Measurements from ENCODE around the gene FOSB. TPM values are rescaled to one million over a fixed set of nuclear protein-coding genes. Genes with fewer than 3 reads are reported as not detected.

FOSB gene
- total RNA-seq, 1 donor from 2014 or later: 42.8 TPM

DNA sequence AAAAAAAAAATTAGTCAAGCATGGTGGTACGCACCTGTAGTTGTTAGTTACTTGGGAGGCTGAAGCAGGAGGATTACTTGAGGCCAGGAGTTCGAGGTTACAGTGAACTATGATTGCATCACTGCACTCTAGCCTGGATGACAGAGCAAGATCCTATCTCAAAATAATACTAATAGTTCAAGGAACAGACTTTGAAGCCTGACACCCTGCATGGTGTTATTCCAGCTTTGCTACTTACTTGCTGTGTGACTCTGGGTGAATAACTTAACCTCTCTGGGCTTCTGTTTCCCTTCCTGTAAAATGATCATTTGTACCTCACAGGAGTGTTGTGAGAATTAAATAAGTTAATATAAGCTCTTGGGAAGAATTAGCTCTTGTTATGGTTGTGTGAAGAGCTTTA is 3.5 kb upstream of the FOSB start:
- H3K36me3 ChIP-seq (ENCODE audit: control insufficient read depth in 3 of 3, insufficient read depth in 3 of 3, low read length in 3 of 3): no peaks in the 10 kb centered on the region
- no peak overlapping the region for H3K9ac ChIP-seq (ENCODE audit: low read depth in 1 of 3, low read length in 3 of 3)
- H3K27me3 ChIP-seq (ENCODE audit: control insufficient read depth in 3 of 3, insufficient read depth in 3 of 3, low read length in 3 of 3): no peaks in the 10 kb centered on the region
- H3K4me3 ChIP-seq (ENCODE audit: low read length in 3 of 3): no peak overlapping the region
- no peaks in the 10 kb centered on the region for H3K9me3 ChIP-seq (ENCODE audit: control insufficient read depth in 3 of 3, low read length in 3 of 3)
- H3K4me1 ChIP-seq (ENCODE audit: control insufficient read depth in 3 of 3, insufficient read depth in 3 of 3, low read length in 3 of 3): peaks cover 11 to 18% (median 14%) of the 10 kb centered on the region in 3 donors
- H3K27ac ChIP-seq (ENCODE audit: low read depth, low read length): no peak overlapping the region

DNA sequence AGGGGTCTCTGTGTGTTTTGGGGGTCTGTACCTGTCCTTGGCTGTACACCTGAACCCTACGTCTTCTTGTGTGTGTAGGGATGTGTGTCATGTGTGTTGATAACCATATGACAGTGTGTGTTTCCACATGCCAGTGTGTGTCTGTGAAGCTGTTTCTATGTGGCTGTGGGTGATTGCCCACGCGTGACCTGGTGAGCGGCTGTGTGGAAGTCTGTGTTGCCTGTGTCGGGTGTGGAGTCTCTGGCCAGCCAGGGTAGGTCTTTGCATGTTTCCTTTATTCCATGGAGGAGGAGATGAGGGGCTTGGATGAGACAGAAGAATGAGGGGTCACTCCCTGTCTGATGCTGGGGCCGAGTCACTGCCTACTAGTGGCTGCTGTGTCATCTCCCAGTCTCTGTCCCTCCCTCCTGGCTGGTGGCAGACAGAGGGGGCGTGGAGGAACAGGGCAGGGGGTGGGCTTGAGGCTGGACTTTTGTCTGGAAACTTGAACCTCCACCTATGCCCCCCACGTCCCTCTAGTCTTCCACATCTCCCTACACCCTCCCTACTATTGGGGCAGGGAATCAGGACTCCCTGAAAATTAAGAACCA is 2.8 kb upstream of the FOSB start:
- no peaks in the 10 kb centered on the region for H3K9me3 ChIP-seq (ENCODE audit: control insufficient read depth in 3 of 3, low read length in 3 of 3)
- H3K27me3 ChIP-seq (ENCODE audit: control insufficient read depth in 3 of 3, insufficient read depth in 3 of 3, low read length in 3 of 3): no peaks in the 10 kb centered on the region
- H3K9ac ChIP-seq (ENCODE audit: low read depth in 1 of 3, low read length in 3 of 3): no peak overlapping the region

DNA sequence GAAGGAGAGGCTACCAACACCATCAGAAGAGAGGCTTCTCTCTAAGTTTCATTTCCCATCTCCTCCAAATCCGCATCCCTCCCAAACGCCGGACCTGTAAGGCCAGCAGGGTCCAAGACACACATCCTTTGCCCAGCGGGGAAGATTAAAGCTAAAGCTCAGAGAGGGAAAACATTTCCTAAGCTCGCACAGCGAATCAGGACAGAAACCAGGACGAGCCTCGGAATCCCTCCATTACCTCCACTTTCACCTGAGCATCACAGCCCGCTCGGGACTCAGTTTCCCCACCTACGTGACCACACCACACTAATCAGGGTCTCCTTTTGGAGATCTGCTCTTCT is 711 bp upstream of the FOSB start:
- H3K27me3 ChIP-seq (ENCODE audit: control insufficient read depth in 3 of 3, insufficient read depth in 3 of 3, low read length in 3 of 3): no peaks in the 10 kb centered on the region
- H3K4me3 ChIP-seq (ENCODE audit: low read length in 3 of 3): peak overlapping the region; percentile 69 to 99 (median 98)
- peaks cover 24 to 35% (median 31%) of the 10 kb centered on the region in 3 donors for H3K4me1 ChIP-seq (ENCODE audit: control insufficient read depth in 3 of 3, insufficient read depth in 3 of 3, low read length in 3 of 3)
- H3K9ac ChIP-seq (ENCODE audit: low read depth in 1 of 3, low read length in 3 of 3): peak overlapping the region; percentile 85 to 99 (median 88)
- H3K36me3 ChIP-seq (ENCODE audit: control insufficient read depth in 3 of 3, insufficient read depth in 3 of 3, low read length in 3 of 3): peaks cover 0 to 3% (median 0%) of the 10 kb centered on the region in 3 donors
- no peaks in the 10 kb centered on the region for H3K9me3 ChIP-seq (ENCODE audit: control insufficient read depth in 3 of 3, low read length in 3 of 3)
- H3K27ac ChIP-seq (ENCODE audit: low read depth, low read length): peak overlapping the region; percentile 99

More for the DNA sequence above, 2.8 kb upstream of the FOSB start:
- Histone ChIP-seq H3K27ac (ENCODE audit: low read depth, low read length) (no peak overlapping the region), H3K4me3 (ENCODE audit: low read length in 3 of 3) (no peak overlapping the region), H3K36me3 (ENCODE audit: control insufficient read depth in 3 of 3, insufficient read depth in 3 of 3, low read length in 3 of 3) (no peaks in the 10 kb centered on the region), H3K4me1 (ENCODE audit: control insufficient read depth in 3 of 3, insufficient read depth in 3 of 3, low read length in 3 of 3) (peaks cover 14 to 24% (median 21%) of the 10 kb centered on the region in 3 donors)

DNA sequence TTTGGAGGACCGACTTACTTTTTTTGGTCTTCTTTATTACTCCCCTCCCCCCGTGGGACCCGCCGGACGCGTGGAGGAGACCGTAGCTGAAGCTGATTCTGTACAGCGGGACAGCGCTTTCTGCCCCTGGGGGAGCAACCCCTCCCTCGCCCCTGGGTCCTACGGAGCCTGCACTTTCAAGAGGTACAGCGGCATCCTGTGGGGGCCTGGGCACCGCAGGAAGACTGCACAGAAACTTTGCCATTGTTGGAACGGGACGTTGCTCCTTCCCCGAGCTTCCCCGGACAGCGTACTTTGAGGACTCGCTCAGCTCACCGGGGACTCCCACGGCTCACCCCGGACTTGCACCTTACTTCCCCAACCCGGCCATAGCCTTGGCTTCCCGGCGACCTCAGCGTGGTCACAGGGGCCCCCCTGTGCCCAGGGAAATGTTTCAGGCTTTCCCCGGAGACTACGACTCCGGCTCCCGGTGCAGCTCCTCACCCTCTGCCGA is 409 bp downstream of the FOSB start:
- H3K9me3 ChIP-seq (ENCODE audit: control insufficient read depth in 3 of 3, low read length in 3 of 3): no peaks in the 10 kb centered on the region
- peak overlapping the region; percentile 99 for H3K27ac ChIP-seq (ENCODE audit: low read depth, low read length)
- H3K4me1 ChIP-seq (ENCODE audit: control insufficient read depth in 3 of 3, insufficient read depth in 3 of 3, low read length in 3 of 3): peaks cover 24 to 35% (median 31%) of the 10 kb centered on the region in 3 donors
- peaks cover 0 to 3% (median 0%) of the 10 kb centered on the region in 3 donors for H3K27me3 ChIP-seq (ENCODE audit: control insufficient read depth in 3 of 3, insufficient read depth in 3 of 3, low read length in 3 of 3)
- H3K9ac ChIP-seq (ENCODE audit: low read depth in 1 of 3, low read length in 3 of 3): peak overlapping the region; percentile 94 to 99 (median 98)
- peaks cover 0 to 3% (median 0%) of the 10 kb centered on the region in 3 donors for H3K36me3 ChIP-seq (ENCODE audit: control insufficient read depth in 3 of 3, insufficient read depth in 3 of 3, low read length in 3 of 3)
- H3K4me3 ChIP-seq (ENCODE audit: low read length in 3 of 3): peak overlapping the region; percentile 93 to 99 (median 98)

DNA sequence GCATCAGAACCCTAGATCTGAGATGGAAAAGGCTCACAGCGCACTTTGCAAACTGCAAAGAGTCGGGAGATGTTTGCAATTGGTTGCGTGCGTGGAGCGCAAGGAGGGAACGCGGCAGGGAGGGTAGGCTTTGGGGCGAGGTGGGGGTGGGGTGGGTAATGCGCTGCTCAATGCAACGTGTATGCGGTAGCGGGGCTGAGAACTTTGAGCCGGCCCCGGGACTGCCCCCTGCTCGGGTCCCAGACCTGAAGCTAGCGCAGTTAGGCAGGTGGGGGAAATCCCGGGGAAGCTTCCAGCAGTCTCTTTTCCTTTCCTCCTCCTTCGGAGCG is 971 bp downstream of the FOSB start:
- Histone ChIP-seq H3K4me1 (ENCODE audit: control insufficient read depth in 3 of 3, insufficient read depth in 3 of 3, low read length in 3 of 3) (peaks cover 24 to 35% (median 31%) of the 10 kb centered on the region in 3 donors), H3K9me3 (ENCODE audit: control insufficient read depth in 3 of 3, low read length in 3 of 3) (no peaks in the 10 kb centered on the region), H3K4me3 (ENCODE audit: low read length in 3 of 3) (peak overlapping the region; percentile 93 to 99 (median 98)), H3K9ac (ENCODE audit: low read depth in 1 of 3, low read length in 3 of 3) (peak overlapping the region; percentile 94 to 99 (median 98)), H3K27me3 (ENCODE audit: control insufficient read depth in 3 of 3, insufficient read depth in 3 of 3, low read length in 3 of 3) (peaks cover 0 to 3% (median 0%) of the 10 kb centered on the region in 3 donors), H3K27ac (ENCODE audit: low read depth, low read length) (peak overlapping the region; percentile 99), H3K36me3 (ENCODE audit: control insufficient read depth in 3 of 3, insufficient read depth in 3 of 3, low read length in 3 of 3) (peaks cover 0 to 3% (median 0%) of the 10 kb centered on the region in 3 donors)

DNA sequence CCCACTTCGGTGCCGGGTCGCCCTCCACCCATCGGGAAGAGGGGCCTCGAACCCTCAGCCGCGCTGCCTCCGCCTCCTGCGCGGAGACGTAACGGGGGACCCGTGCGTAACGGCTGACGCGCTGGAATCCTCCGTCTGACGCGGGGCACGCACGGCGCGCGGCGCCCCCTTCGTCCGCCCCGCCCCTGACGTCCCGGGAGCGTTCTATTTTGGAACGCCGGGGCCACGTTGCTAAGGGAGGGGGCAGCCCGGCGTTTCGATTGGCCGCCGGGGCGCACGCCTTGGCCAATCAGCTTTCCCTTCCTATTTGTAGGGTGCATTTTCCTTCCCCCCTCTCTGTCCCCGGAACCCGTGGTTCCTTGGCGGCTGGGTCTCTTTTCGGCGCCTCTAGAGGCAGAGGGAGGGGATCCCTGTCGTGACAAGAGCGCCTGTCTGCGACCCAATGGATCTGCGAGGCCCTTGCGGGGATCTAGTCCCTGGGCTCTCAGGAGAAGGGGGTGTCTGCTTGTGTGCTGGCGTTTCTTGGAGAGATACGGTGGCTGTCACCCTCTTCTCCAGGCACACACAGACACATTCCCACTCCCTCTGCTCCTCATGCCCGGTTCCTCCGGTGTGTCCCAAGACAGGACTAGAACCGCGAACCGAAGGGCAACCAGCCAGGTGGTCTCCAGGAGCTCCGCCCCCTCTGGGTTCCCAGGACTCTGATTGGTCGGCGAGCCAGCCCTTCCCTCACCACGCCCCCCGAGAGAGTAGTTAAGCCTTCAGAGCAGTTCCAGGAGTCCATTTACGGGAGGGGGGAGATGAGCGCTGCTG is 1.5 kb downstream of the FOSB start:
- peak overlapping the region; percentile 94 to 99 (median 98) for H3K9ac ChIP-seq (ENCODE audit: low read depth in 1 of 3, low read length in 3 of 3)
- H3K36me3 ChIP-seq (ENCODE audit: control insufficient read depth in 3 of 3, insufficient read depth in 3 of 3, low read length in 3 of 3): peaks cover 0 to 3% (median 0%) of the 10 kb centered on the region in 3 donors
- no peaks in the 10 kb centered on the region for H3K9me3 ChIP-seq (ENCODE audit: control insufficient read depth in 3 of 3, low read length in 3 of 3)
- H3K4me1 ChIP-seq (ENCODE audit: control insufficient read depth in 3 of 3, insufficient read depth in 3 of 3, low read length in 3 of 3): peaks cover 24 to 35% (median 31%) of the 10 kb centered on the region in 3 donors
- H3K27ac ChIP-seq (ENCODE audit: low read depth, low read length): peak overlapping the region; percentile 99
- H3K4me3 ChIP-seq (ENCODE audit: low read length in 3 of 3): peak overlapping the region; percentile 93 to 99 (median 98)
- peaks cover 0 to 3% (median 0%) of the 10 kb centered on the region in 3 donors for H3K27me3 ChIP-seq (ENCODE audit: control insufficient read depth in 3 of 3, insufficient read depth in 3 of 3, low read length in 3 of 3)

DNA sequence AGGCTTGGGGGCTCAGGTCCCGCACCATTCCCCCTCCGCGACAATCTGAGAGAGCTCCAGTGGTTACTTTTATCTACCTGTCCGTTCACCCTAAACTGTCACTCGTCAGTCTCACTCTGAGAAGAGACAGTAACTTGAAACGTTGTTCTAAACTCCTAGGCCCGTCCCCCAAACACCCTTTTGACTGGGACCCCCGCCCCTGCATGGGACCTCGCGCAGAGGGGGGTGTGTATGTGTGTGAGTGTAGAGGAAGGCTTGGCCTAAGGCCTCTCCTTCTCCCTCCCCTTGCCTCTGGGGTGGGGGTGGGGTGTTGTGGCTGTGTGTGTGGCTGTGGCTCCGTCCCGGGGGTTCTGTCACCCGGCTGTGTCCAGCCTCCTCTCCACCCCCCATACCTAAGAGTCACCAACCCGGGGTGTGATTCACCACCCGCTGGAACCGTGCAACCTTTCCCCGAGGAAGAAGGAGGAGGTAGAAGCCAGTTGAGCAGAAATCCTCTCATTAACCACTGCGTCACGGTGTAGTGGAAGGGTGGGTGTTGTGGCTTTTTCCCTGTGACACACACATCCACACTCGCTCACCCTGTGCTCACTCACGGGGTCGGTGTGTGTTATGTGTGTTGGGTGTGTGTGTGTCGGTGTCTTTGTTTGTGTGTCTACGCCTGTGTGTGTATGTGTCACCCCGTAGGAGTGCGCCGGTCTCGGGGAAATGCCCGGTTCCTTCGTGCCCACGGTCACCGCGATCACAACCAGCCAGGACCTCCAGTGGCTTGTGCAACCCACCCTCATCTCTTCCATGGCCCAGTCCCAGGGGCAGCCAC is 2.4 kb downstream of the FOSB start:
- peak overlapping the region; percentile 99 for H3K27ac ChIP-seq (ENCODE audit: low read depth, low read length)
- H3K27me3 ChIP-seq (ENCODE audit: control insufficient read depth in 3 of 3, insufficient read depth in 3 of 3, low read length in 3 of 3): peaks cover 0 to 3% (median 0%) of the 10 kb centered on the region in 3 donors
- peak overlapping the region; percentile 94 to 99 (median 98) for H3K9ac ChIP-seq (ENCODE audit: low read depth in 1 of 3, low read length in 3 of 3)
- peaks cover 24 to 38% (median 31%) of the 10 kb centered on the region in 3 donors for H3K4me1 ChIP-seq (ENCODE audit: control insufficient read depth in 3 of 3, insufficient read depth in 3 of 3, low read length in 3 of 3)
- H3K9me3 ChIP-seq (ENCODE audit: control insufficient read depth in 3 of 3, low read length in 3 of 3): no peaks in the 10 kb centered on the region
- H3K4me3 ChIP-seq (ENCODE audit: low read length in 3 of 3): peak overlapping the region; percentile 93 to 99 (median 98)
- H3K36me3 ChIP-seq (ENCODE audit: control insufficient read depth in 3 of 3, insufficient read depth in 3 of 3, low read length in 3 of 3): peaks cover 0 to 3% (median 0%) of the 10 kb centered on the region in 3 donors

DNA sequence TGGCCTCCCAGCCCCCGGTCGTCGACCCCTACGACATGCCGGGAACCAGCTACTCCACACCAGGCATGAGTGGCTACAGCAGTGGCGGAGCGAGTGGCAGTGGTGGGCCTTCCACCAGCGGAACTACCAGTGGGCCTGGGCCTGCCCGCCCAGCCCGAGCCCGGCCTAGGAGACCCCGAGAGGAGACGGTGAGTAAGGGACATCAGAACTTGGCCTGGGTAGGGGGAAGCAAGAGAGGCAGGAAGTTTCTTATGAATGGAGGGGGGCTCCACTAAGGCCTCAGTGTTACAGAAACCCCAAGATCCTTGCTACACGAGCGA is 2.9 kb downstream of the FOSB start:
- Histone ChIP-seq H3K4me3 (ENCODE audit: low read length in 3 of 3) (peak overlapping the region in 2 of 3 donors; percentile 93 to 98), H3K9ac (ENCODE audit: low read depth in 1 of 3, low read length in 3 of 3) (no peak overlapping the region)

DNA sequence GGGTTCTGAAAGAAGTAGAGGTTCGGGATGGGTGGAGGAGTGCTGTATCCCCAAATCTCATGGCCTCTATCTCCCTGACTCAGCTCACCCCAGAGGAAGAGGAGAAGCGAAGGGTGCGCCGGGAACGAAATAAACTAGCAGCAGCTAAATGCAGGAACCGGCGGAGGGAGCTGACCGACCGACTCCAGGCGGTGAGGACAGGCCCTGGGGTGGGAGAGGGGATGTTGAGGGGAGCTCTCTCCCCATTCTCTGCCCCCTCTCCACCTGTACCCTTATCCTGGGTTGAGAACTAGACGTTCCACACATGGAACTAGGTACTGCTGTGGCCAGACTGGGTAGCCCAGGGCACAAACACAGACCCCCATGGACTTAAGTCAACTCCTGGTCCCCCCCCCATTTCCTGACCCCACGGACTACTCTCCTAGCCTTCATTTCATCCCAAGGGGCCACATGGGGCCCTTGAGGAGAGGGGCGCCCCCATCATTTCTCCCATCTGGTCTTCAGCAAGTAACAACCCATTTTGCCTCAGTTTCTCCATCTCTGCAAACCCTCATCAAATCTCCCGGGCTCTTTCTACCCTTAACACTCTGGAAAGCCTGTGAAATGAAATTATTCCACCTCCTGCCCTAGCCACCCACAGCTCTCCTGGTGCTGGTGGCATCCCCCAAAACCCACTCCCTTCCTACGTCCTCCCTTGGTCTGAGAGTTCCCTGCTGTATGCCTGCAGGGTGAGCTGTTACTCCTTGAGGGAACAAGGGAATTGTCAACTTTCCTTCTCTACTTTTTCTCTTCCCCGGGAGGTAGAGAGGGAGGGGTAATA is 3.5 kb downstream of the FOSB start:
- Histone ChIP-seq H3K36me3 (ENCODE audit: control insufficient read depth in 3 of 3, insufficient read depth in 3 of 3, low read length in 3 of 3) (peaks cover 0 to 3% (median 0%) of the 10 kb centered on the region in 3 donors), H3K9ac (ENCODE audit: low read depth in 1 of 3, low read length in 3 of 3) (no peak overlapping the region), H3K27ac (ENCODE audit: low read depth, low read length) (no peak overlapping the region), H3K4me1 (ENCODE audit: control insufficient read depth in 3 of 3, insufficient read depth in 3 of 3, low read length in 3 of 3) (peaks cover 26 to 38% (median 31%) of the 10 kb centered on the region in 3 donors), H3K27me3 (ENCODE audit: control insufficient read depth in 3 of 3, insufficient read depth in 3 of 3, low read length in 3 of 3) (peaks cover 0 to 3% (median 0%) of the 10 kb centered on the region in 3 donors), H3K4me3 (ENCODE audit: low read length in 3 of 3) (peak overlapping the region in 1 of 3 donors; percentile 93), H3K9me3 (ENCODE audit: control insufficient read depth in 3 of 3, low read length in 3 of 3) (no peaks in the 10 kb centered on the region)

More for the DNA sequence above, 2.9 kb downstream of the FOSB start:
- H3K4me1 ChIP-seq (ENCODE audit: control insufficient read depth in 3 of 3, insufficient read depth in 3 of 3, low read length in 3 of 3): peaks cover 24 to 38% (median 31%) of the 10 kb centered on the region in 3 donors
- peaks cover 0 to 3% (median 0%) of the 10 kb centered on the region in 3 donors for H3K36me3 ChIP-seq (ENCODE audit: control insufficient read depth in 3 of 3, insufficient read depth in 3 of 3, low read length in 3 of 3)
- no peak overlapping the region for H3K27ac ChIP-seq (ENCODE audit: low read depth, low read length)
- H3K9me3 ChIP-seq (ENCODE audit: control insufficient read depth in 3 of 3, low read length in 3 of 3): no peaks in the 10 kb centered on the region
- H3K27me3 ChIP-seq (ENCODE audit: control insufficient read depth in 3 of 3, insufficient read depth in 3 of 3, low read length in 3 of 3): peaks cover 0 to 3% (median 0%) of the 10 kb centered on the region in 3 donors

Measured in skeletal muscle tissue (tissue), 4 donors.